Pons (tissue), 1 donor: ENCODE results near the gene TMTC1.

Experiments used
- DNase-seq: peaks from one replicate; pipeline ENCODE4 v3.0.0-alpha.2; 2016; ENCODE audit warnings: low spot score

The TMTC1 gene

GRCh38 chr12:29612912-29613311, 170.8 kb downstream of the TMTC1 start:
- DNase-seq = no peak

- DNase-seq = no peak
These were observed 171.8 kb downstream of the TMTC1 start for GRCh38 chr12:29611906-29612305.

GRCh38 chr12:29610473-29611170, 173.1 kb downstream of the TMTC1 start:
- no peak for DNase-seq

GRCh38 chr12:29609431-29610215, 174.1 kb downstream of the TMTC1 start:
- no peak for DNase-seq

- no peak for DNase-seq
These were observed 175.2 kb downstream of the TMTC1 start for GRCh38 chr12:29608581-29608980.

GRCh38 chr12:29599381-29599780, 184.4 kb downstream of the TMTC1 start:
- DNase-seq = no peak

GRCh38 chr12:29595071-29595755, 188.5 kb downstream of the TMTC1 start:
- no peak for DNase-seq

GRCh38 chr12:29593001-29593400, 190.7 kb downstream of the TMTC1 start:
- DNase-seq = no peak

GRCh38 chr12:29591140-29592020, 192.4 kb downstream of the TMTC1 start:
- DNase-seq = no peak

GRCh38 chr12:29589851-29590250, 193.9 kb downstream of the TMTC1 start:
- DNase-seq = no peak

GRCh38 chr12:29589286-29589820, 194.4 kb downstream of the TMTC1 start:
- no peak for DNase-seq

- no peak for DNase-seq
These were observed 201.0 kb downstream of the TMTC1 start for GRCh38 chr12:29582677-29583272.

- DNase-seq = no peak
These were observed 201.6 kb downstream of the TMTC1 start for GRCh38 chr12:29582146-29582545.

GRCh38 chr12:29581631-29582030, 202.1 kb downstream of the TMTC1 start:
- no peak for DNase-seq

GRCh38 chr12:29580971-29581370, 202.8 kb downstream of the TMTC1 start:
- DNase-seq = no peak

GRCh38 chr12:29578731-29579130, 205.0 kb downstream of the TMTC1 start:
- no peak for DNase-seq

GRCh38 chr12:29578070-29578469, 205.7 kb downstream of the TMTC1 start:
- DNase-seq = no peak

- no peak for DNase-seq
These were observed 209.2 kb downstream of the TMTC1 start for GRCh38 chr12:29574500-29574899.

- no peak for DNase-seq
These were observed 210.8 kb downstream of the TMTC1 start for GRCh38 chr12:29572938-29573337.

GRCh38 chr12:29572464-29572863, 211.3 kb downstream of the TMTC1 start:
- no peak for DNase-seq

GRCh38 chr12:29569132-29569757, 214.5 kb downstream of the TMTC1 start:
- DNase-seq = no peak
